HG02870 (cell line): ENCODE measurements around the gene DAP.
"Not testable (repeated sequence)": the region's sequence is repeated elsewhere in the genome, so short reads cannot be mapped to it uniquely, and the experiment has no call there.

ENCODE experiments used
- ATAC-seq: cut with Tn5 transposase; IDR thresholded peaks from one replicate; pipeline ENCODE4 v1.9.1; 2021; ENCODE audit warnings: mild to moderate bottlenecking, moderate library complexity; ENCODE audit not compliant: unreplicated experiment

Gene DAP

GRCh38 chr5:10635867-10636350, 125.1 kb downstream of the DAP start:
- ATAC-seq: peak; percentile 10

GRCh38 chr5:10635257-10635866, 125.7 kb downstream of the DAP start:
- peak; percentile 60 for ATAC-seq

- no peak for ATAC-seq
Measured at GRCh38 chr5:10634562-10634961, 126.5 kb downstream of the DAP start.

- ATAC-seq: no peak
Measured at GRCh38 chr5:10634050-10634449, 127.0 kb downstream of the DAP start.

- ATAC-seq: no peak
Measured at GRCh38 chr5:10633271-10634049, 127.6 kb downstream of the DAP start.

GRCh38 chr5:10632110-10632761, 128.8 kb downstream of the DAP start:
- peak; percentile 41 for ATAC-seq

- ATAC-seq: peak; percentile 1
Measured at GRCh38 chr5:10631316-10631996, 129.6 kb downstream of the DAP start.

- not testable (repeated sequence) for ATAC-seq
Measured at GRCh38 chr5:10630744-10631143, 130.3 kb downstream of the DAP start.

GRCh38 chr5:10630126-10630525, 130.9 kb downstream of the DAP start:
- ATAC-seq: no peak

GRCh38 chr5:10629682-10630081, 131.4 kb downstream of the DAP start:
- ATAC-seq: no peak
